ENCODE data around the gene IMMP2L.

Gene IMMP2L

DNA sequence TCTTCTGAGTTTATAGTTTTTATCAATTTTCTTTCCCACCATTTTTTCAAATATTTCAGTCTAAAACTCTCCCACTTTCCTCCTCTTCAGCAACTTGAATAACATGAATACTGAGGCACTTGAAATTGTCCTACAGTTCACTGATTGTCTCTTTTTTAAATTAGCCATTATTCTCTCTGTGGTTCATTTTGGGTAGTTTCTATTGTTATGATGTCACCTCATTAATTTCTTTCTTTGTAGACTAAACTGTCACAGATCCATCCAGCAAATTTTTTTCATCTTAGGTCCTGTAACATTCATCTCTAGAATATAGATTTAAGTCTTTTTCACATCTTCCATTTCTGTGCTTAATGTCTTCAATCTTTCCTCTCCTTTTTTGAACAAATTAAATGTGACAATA lies 326.6 kb downstream of the IMMP2L start:
- TF ChIP-seq, protein P1, sequence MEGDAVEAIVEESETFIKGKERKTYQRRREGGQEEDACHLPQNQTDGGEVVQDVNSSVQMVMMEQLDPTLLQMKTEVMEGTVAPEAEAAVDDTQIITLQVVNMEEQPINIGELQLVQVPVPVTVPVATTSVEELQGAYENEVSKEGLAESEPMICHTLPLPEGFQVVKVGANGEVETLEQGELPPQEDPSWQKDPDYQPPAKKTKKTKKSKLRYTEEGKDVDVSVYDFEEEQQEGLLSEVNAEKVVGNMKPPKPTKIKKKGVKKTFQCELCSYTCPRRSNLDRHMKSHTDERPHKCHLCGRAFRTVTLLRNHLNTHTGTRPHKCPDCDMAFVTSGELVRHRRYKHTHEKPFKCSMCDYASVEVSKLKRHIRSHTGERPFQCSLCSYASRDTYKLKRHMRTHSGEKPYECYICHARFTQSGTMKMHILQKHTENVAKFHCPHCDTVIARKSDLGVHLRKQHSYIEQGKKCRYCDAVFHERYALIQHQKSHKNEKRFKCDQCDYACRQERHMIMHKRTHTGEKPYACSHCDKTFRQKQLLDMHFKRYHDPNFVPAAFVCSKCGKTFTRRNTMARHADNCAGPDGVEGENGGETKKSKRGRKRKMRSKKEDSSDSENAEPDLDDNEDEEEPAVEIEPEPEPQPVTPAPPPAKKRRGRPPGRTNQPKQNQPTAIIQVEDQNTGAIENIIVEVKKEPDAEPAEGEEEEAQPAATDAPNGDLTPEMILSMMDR (IDR thresholded peaks at IDR 0.05; ENCODE audit: borderline replicate concordance, insufficient read depth, low read depth, low read length) = no peak

DNA sequence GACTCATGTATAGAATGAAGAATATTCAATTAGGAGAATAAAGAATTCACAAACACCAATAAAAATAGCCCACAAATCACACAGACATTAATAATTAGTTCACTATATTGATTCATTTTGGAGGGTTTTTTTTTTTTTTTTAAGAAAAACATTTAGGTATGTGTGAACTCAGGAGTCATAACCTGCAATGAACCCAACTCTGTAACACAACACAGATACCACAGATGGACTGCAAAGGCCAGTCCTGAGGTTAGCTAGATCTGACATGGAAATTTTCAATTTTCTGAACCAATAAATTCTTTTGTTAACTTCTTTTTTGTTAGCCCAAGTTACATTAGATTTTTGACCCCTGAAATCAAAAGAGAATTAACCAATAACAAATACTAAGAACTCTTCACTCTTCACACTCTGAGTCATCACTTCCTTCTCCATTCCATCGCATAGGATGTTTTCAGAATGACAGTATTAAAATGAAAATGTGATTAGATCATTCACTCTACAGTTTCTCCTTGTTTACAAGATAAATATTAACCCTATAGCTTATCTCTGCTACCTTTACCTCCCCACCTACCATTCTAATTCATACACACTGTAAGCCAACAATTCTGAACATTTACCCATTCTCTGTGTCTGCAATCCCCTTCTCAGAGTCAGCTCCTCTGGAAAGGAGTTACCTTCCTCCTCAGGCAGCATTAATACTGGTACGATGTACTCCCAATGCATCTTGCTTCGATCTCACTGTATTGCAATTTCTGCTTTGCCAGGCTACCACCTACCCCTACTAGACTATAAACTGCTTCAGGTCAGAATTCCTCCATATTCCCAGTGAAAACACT lies 329.8 kb downstream of the IMMP2L start:
- TF ChIP-seq, protein P1 (IDR thresholded peaks at IDR 0.05; ENCODE audit: borderline replicate concordance, insufficient read depth, low read depth, low read length) = no peak
- no peak overlapping the region for H3K4me3 ChIP-seq (ENCODE audit: low read depth, low read length)

More for the DNA sequence above, 326.6 kb downstream of the IMMP2L start:
- H3K4me3 ChIP-seq (ENCODE audit: low read depth, low read length) = no peak overlapping the region

DNA sequence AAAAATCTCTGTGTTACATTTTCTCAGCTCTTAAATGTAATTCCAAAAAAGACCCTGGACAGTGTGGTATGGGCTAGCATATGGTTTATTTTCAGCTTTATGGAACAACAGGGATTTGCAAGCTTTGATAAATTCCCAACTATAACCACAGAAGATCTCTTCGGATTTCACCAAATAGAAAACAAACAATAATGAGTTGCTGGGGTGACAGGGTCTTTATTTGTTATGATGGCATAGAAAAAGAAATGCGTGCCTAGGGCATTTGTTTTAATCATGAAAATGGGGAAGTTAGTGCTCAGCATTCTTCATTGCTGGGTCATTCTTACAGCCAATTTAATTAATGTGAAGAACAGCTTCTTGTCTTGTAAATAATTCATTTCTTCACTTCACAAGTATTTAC lies 332.4 kb downstream of the IMMP2L start:
- TF ChIP-seq, protein P1 (IDR thresholded peaks at IDR 0.05; ENCODE audit: borderline replicate concordance, insufficient read depth, low read depth, low read length) = no peak
- H3K4me3 ChIP-seq (ENCODE audit: low read depth, low read length) = no peak overlapping the region

DNA sequence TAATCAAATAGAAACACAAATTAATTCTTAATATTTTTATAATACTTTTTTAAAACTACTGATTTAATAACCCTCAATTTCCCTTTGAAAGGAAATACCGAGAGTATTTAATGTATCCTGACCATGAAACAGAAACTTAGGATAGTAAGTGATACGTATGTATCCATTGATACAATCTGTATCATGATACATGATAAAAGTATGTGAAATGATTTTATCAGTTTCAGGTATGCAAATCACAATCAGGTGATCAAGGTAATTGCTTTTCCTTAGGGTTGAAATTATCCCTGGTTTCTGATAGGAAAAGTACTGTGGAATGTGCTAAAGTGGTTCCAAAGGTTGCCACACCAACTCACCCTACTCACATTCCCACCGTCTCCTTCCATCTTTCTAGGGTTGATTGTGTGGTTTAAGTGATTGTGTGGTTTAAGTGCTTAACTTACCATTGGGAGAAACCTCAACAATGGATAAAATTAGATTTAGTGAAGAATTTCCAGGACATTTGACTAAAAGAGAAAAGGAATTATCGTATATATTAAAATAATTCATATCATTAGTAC lies 333.0 kb downstream of the IMMP2L start:
- TF ChIP-seq, protein P1 (IDR thresholded peaks at IDR 0.05; ENCODE audit: borderline replicate concordance, insufficient read depth, low read depth, low read length) = no peak
- no peak overlapping the region for H3K4me3 ChIP-seq (ENCODE audit: low read depth, low read length)

DNA sequence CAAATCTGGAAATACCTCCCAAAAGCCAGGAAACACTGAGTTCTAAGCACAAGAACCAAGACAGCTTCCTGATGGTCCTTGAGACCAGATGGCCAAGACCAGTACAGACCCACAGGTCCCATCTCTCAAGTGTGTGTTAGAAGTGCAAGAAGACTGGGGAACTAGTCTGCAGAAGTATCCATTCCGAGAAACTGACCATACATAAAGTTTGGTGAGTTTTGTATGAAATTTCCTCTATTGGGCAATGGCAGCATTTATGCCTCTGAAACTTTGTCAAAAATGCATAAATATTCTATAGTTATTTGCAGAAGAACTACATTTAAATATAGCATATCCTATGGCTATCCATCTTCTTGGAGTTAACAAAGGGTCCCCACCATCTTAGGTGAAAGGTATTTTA lies 333.9 kb downstream of the IMMP2L start:
- TF ChIP-seq, protein P1 (IDR thresholded peaks at IDR 0.05; ENCODE audit: borderline replicate concordance, insufficient read depth, low read depth, low read length) = no peak
- no peak overlapping the region for H3K4me3 ChIP-seq (ENCODE audit: low read depth, low read length)

DNA sequence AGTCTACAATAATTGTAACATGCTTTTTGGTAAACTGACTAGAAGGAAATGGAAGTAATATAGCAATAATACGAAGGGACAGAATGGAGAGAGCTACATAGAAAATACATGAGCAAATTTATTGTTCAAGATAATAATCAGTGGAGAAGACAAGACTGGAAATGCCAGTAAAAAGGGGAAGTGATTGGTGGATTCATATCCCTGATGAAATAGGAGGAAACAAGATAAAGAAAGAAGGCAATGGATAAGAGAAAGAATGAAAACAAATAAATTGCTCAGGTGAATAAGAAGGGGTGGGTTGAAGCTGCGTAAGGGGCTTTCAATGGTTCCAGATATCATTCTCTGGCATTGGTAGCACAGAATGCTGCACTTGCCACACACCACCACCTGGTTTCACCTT lies 335.5 kb downstream of the IMMP2L start:
- TF ChIP-seq, protein P1 (IDR thresholded peaks at IDR 0.05; ENCODE audit: borderline replicate concordance, insufficient read depth, low read depth, low read length) = no peak
- no peak overlapping the region for H3K4me3 ChIP-seq (ENCODE audit: low read depth, low read length)

All from GM12875 (cell line).